T-cell (primary cell): ENCODE results near the gene WAC. TPM values are rescaled to one million over a fixed set of nuclear protein-coding genes. Genes with fewer than 3 reads are reported as not detected.

Experiments
- ATAC-seq, 4 experiments: fragments of 200-7000 bp in 3 of 4; fragments of 150-1000 bp in 1 of 4; cut with Tn5 transposase; replicated peaks in 1 of 4; 1 replicate in 3 of 4; 2 replicates in 1 of 4; pipeline ENCODE4 v1.10.0; 2021; ENCODE audit warnings: moderate library complexity in 3 of 4, mild to moderate bottlenecking in 2 of 4, moderate number of reproducible peaks in 1 of 4
- CTCF ChIA-PET, 2 donors: fragments of 300-600 bp; sonication (Branson Sonifier 250); formaldehyde crosslinking; loops; one replicate each; lab custom pipeline; 2022; ENCODE audit warnings: antibody characterized with exemption in 2 of 2; lab: Charles Lee
- POLR2A ChIA-PET, 2 donors: fragments of 300-600 bp; sonication (Branson Sonifier 250); formaldehyde crosslinking; loops; one replicate each; lab custom pipeline; 2022; ENCODE audit warnings: antibody characterized with exemption in 2 of 2; lab: Charles Lee
- DNase-seq, 35 experiments: peaks; one replicate each; pipeline versions ENCODE4 v3.0.0 to v3.0.0-alpha.2; 2013 to 2023
- H3K27ac ChIP-seq: one replicate; pipeline ENCODE4 v1.5.1; 2013; ENCODE audit warnings: low read length
- H3K27me3 ChIP-seq, 2 experiments: replicated peaks in 1 of 2; 1 replicate in 1 of 2; 2 replicates in 1 of 2; pipeline versions ENCODE4 v1.6.1 to v1.7.0; 2013; ENCODE audit warnings: low read length in 1 of 2, mixed read lengths in 1 of 2; ENCODE audit not compliant: control insufficient read depth in 2 of 2, insufficient read depth in 2 of 2; ENCODE audit errors: extremely low read depth in 1 of 2
- H3K36me3 ChIP-seq, 2 donors: 1 replicate in 1 of 2; 2 replicates in 1 of 2; pipeline versions ENCODE4 v1.6.1 to v1.7.0; 2013; ENCODE audit warnings: low read length in 1 of 2; ENCODE audit not compliant: control insufficient read depth in 2 of 2, insufficient read depth in 1 of 2; ENCODE audit errors: extremely low read depth in 1 of 2
- H3K4me1 ChIP-seq, 2 experiments: 1 replicate in 1 of 2; 2 replicates in 1 of 2; pipeline versions ENCODE4 v1.6.1 to v1.7.0; 2013; ENCODE audit warnings: low read length in 2 of 2, mixed read lengths in 1 of 2; ENCODE audit not compliant: insufficient read depth in 2 of 2, control insufficient read depth in 1 of 2; ENCODE audit errors: extremely low read depth in 1 of 2
- H3K4me3 ChIP-seq, 2 donors: 1 replicate in 1 of 2; 2 replicates in 1 of 2; pipeline versions ENCODE4 v1.5.1 to v1.7.0; 2013; ENCODE audit warnings: mild to moderate bottlenecking in 2 of 2, low read length in 1 of 2, moderate library complexity in 1 of 2; ENCODE audit not compliant: control insufficient read depth in 1 of 2; ENCODE audit errors: extremely low read depth in 1 of 2
- H3K9me3 ChIP-seq: 2 replicates; pipeline ENCODE4 v1.7.0; 2013
- H3K27ac Mint-ChIP-seq, 2 donors: one replicate each; pipeline ENCODE4 v1.8.0; 2020 to 2021; ENCODE audit warnings: mild to moderate bottlenecking in 2 of 2, mixed read lengths in 2 of 2
- H3K27me3 Mint-ChIP-seq, 2 donors: one replicate each; pipeline ENCODE4 v1.8.0; 2021 to 2022; ENCODE audit warnings: mixed read lengths in 2 of 2
- H3K36me3 Mint-ChIP-seq: one replicate; pipeline ENCODE4 v1.8.0; 2021; ENCODE audit warnings: mixed read lengths
- H3K4me1 Mint-ChIP-seq, 3 donors: one replicate each; pipeline ENCODE4 v1.8.0; 2020 to 2022; ENCODE audit warnings: mixed read lengths in 3 of 3, mild to moderate bottlenecking in 1 of 3
- H3K4me3 Mint-ChIP-seq, 3 donors: one replicate each; pipeline ENCODE4 v1.8.0; 2020 to 2022; ENCODE audit warnings: mild to moderate bottlenecking in 3 of 3, mixed read lengths in 3 of 3, moderate library complexity in 3 of 3
- H3K9me3 Mint-ChIP-seq, 3 donors: one replicate each; pipeline ENCODE4 v1.8.0; 2020 to 2022; ENCODE audit warnings: mixed read lengths in 3 of 3
- WGBS: methylation state at CpG from one replicate; pipeline ENCODE4 v1.1.5; 2013; ENCODE audit warnings: missing lambda C conversion rate; ENCODE audit not compliant: insufficient coverage; 5-methylcytosine and 5-hydroxymethylcytosine counted together
- total RNA-seq, 35 experiments: library from RNA in 6 of 35; stranded (reverse) in 6 of 35; fragments of 120-200 nt in 1 of 35; gene quantifications; one replicate each; pipeline versions ENCODE4 v1.2.1 to v1.2.4 and lab custom pipeline; 2013 to 2026

Gene WAC
- total RNA-seq, 5 donors from 2014 or later (not counting 1 experiment from before 2014, with no cell fraction given) = 142 to 184 (median 157) TPM

- Histone ChIP-seq H3K4me1 (peaks cover 0 to 7% of the 10 kb centered on the region in 2 experiments), H3K9me3 (no peaks in the 10 kb centered on the region), H3K4me3 (no peak overlapping the region), H3K27ac (no peak overlapping the region), H3K27me3 (peaks cover 0 to 35% of the 10 kb centered on the region in 2 experiments), H3K36me3 (no peaks in the 10 kb centered on the region)
- Mint-ChIP-seq H3K9me3 (peaks cover 0 to 3% (median 3%) of the 10 kb centered on the region in 3 donors), H3K36me3 (no peaks in the 10 kb centered on the region), H3K27me3 (peaks cover 37 to 41% of the 10 kb centered on the region in 2 donors), H3K27ac (no peak overlapping the region), H3K4me3 (no peak overlapping the region), H3K4me1 (peaks cover 7 to 9% (median 8%) of the 10 kb centered on the region in 3 donors)
- CTCF ChIA-PET = interaction anchor here in 1 of 2 donors (0.6 kb wide), 1 partner anchor 674 kb away, joined by 5 read pairs; no protein-coding TSS in a partner anchor
- ATAC-seq (no peak), DNase-seq (no peak)
- POLR2A ChIA-PET = interaction anchor here in 1 of 2 donors (0.6 kb wide), 1 partner anchor 16 kb away, joined by 4 read pairs; no protein-coding TSS in a partner anchor
- no CpG with 5 or more reads among the region's 1 CpG for WGBS
These were observed 99.6 kb downstream of the WAC start for GRCh38 chr10:28632584-28632945.

GRCh38 chr10:28633750-28634149, 100.8 kb downstream of the WAC start:
- WGBS = 96% methylated on average over 4 of the region's 6 CpGs
- Mint-ChIP-seq H3K27me3 (peaks cover 29 to 38% of the 10 kb centered on the region in 2 donors), H3K4me3 (no peak overlapping the region), H3K27ac (no peak overlapping the region), H3K9me3 (peaks cover 0 to 7% (median 7%) of the 10 kb centered on the region in 3 donors), H3K36me3 (no peaks in the 10 kb centered on the region), H3K4me1 (peaks cover 0 to under 1% (median under 1%) of the 10 kb centered on the region in 3 donors)
- CTCF ChIA-PET = no interaction called here
- no peak overlapping the region for H3K27ac ChIP-seq
- no peak overlapping the region for H3K4me3 ChIP-seq
- no peaks in the 10 kb centered on the region for H3K36me3 ChIP-seq
- no peaks in the 10 kb centered on the region for H3K9me3 ChIP-seq
- POLR2A ChIA-PET = no interaction called here
- no peak for ATAC-seq
- DNase-seq = no peak
- peaks cover 0 to 31% of the 10 kb centered on the region in 2 experiments for H3K27me3 ChIP-seq
- H3K4me1 ChIP-seq = no peaks in the 10 kb centered on the region

- no peak for ATAC-seq
- no peaks in the 10 kb centered on the region for H3K9me3 ChIP-seq
- CTCF ChIA-PET = interaction anchor here in 1 of 2 donors (1.3 kb wide), 1 partner anchor 9 kb away, joined by 4 read pairs; no protein-coding TSS in a partner anchor
These were observed 104.4 kb downstream of the WAC start for GRCh38 chr10:28637346-28637745.

GRCh38 chr10:28638392-28638791, 105.5 kb downstream of the WAC start:
- DNase-seq (no peak), ATAC-seq (no peak)
- H3K4me1 ChIP-seq = no peaks in the 10 kb centered on the region
- no peaks in the 10 kb centered on the region for H3K36me3 ChIP-seq
- CTCF ChIA-PET = interaction anchor here (0.6 to 1.3 kb wide), 2 partner anchors 10 to 257 kb away, joined by 4 to 8 read pairs; no protein-coding TSS in a partner anchor
- Mint-ChIP-seq H3K27ac (no peak overlapping the region), H3K27me3 (peaks cover 21 to 24% of the 10 kb centered on the region in 2 donors), H3K4me1 (no peaks in the 10 kb centered on the region), H3K9me3 (peaks cover 0 to 12% (median 8%) of the 10 kb centered on the region in 3 donors), H3K4me3 (no peak overlapping the region), H3K36me3 (no peaks in the 10 kb centered on the region)
- H3K27me3 ChIP-seq = peaks cover 0 to 14% of the 10 kb centered on the region in 2 experiments
- POLR2A ChIA-PET = no interaction called here
- H3K27ac ChIP-seq = no peak overlapping the region
- no peaks in the 10 kb centered on the region for H3K9me3 ChIP-seq
- no peak overlapping the region for H3K4me3 ChIP-seq

More at GRCh38 chr10:28637346-28637745, 104.4 kb downstream of the WAC start:
- Mint-ChIP-seq H3K4me3 (no peak overlapping the region), H3K4me1 (no peaks in the 10 kb centered on the region), H3K9me3 (peaks cover 0 to 12% (median 8%) of the 10 kb centered on the region in 3 donors), H3K36me3 (no peaks in the 10 kb centered on the region), H3K27ac (no peak overlapping the region), H3K27me3 (peaks cover 17 to 27% of the 10 kb centered on the region in 2 donors)
- 77% methylated on average over 3 of the region's 5 CpGs for WGBS
- Histone ChIP-seq H3K36me3 (no peaks in the 10 kb centered on the region), H3K27ac (no peak overlapping the region), H3K27me3 (peaks cover 0 to 15% of the 10 kb centered on the region in 2 experiments), H3K4me1 (no peaks in the 10 kb centered on the region), H3K4me3 (no peak overlapping the region)
- POLR2A ChIA-PET = no interaction called here
- DNase-seq = no peak

- ATAC-seq = no peak
- Mint-ChIP-seq H3K4me1 (no peaks in the 10 kb centered on the region), H3K9me3 (peaks cover 0 to 12% (median 8%) of the 10 kb centered on the region in 3 donors), H3K36me3 (no peaks in the 10 kb centered on the region), H3K4me3 (no peak overlapping the region), H3K27me3 (peaks cover 9 to 13% of the 10 kb centered on the region in 2 donors), H3K27ac (no peak overlapping the region)
- no peak for DNase-seq
- CTCF ChIA-PET = interaction anchor here in 1 of 2 donors (0.7 kb wide), 1 partner anchor 1593 kb away, joined by 3 read pairs; no protein-coding TSS in a partner anchor
- Histone ChIP-seq H3K4me3 (no peak overlapping the region), H3K4me1 (no peaks in the 10 kb centered on the region), H3K36me3 (no peaks in the 10 kb centered on the region), H3K9me3 (no peaks in the 10 kb centered on the region), H3K27ac (no peak overlapping the region), H3K27me3 (peaks cover 0 to 7% of the 10 kb centered on the region in 2 experiments)
- WGBS = no CpG with 5 or more reads among the region's 2 CpGs
- POLR2A ChIA-PET = no interaction called here
These were observed 107.6 kb downstream of the WAC start for GRCh38 chr10:28640551-28640950.

GRCh38 chr10:28644647-28645046, 111.7 kb downstream of the WAC start:
- Histone ChIP-seq H3K9me3 (no peaks in the 10 kb centered on the region), H3K36me3 (no peaks in the 10 kb centered on the region), H3K4me3 (no peak overlapping the region), H3K4me1 (no peaks in the 10 kb centered on the region), H3K27me3 (peaks cover 0 to 4% of the 10 kb centered on the region in 2 experiments), H3K27ac (no peak overlapping the region)
- DNase-seq (no peak), ATAC-seq (no peak)
- Mint-ChIP-seq H3K27me3 (peaks cover 6 to 15% of the 10 kb centered on the region in 2 donors), H3K27ac (no peak overlapping the region), H3K36me3 (no peaks in the 10 kb centered on the region), H3K9me3 (peaks cover 0 to under 1% (median 0%) of the 10 kb centered on the region in 3 donors), H3K4me1 (no peaks in the 10 kb centered on the region), H3K4me3 (no peak overlapping the region)
- WGBS = 76% methylated on average over 3 of the region's 5 CpGs
- ChIA-PET POLR2A (no interaction called here), CTCF (no interaction called here)
